Neural progenitor cell (in vitro differentiated cells): Measurements from ENCODE around the gene E2F3.

ENCODE experiments used
- CTCF ChIP-seq: fragments of 200-600 bp; sonication (generic); IDR thresholded peaks from 2 replicates; pipeline ENCODE4 v1.5.1; 2017; ENCODE audit warnings: antibody characterized with exemption, mild to moderate bottlenecking
- EZH2 ChIP-seq: fragments of 200-600 bp; sonication (generic); IDR thresholded peaks from 2 replicates; pipeline ENCODE4 v1.6.1; 2017; ENCODE audit warnings: antibody characterized with exemption, mild to moderate bottlenecking, moderate library complexity
- EZH2phosphoT487 ChIP-seq: fragments of 200-600 bp; sonication (generic); IDR thresholded peaks from 2 replicates; pipeline ENCODE4 v1.6.1; 2017; ENCODE audit warnings: antibody characterized with exemption

- TF ChIP-seq CTCF (no peak), EZH2phosphoT487 (no peak), EZH2 (no peak)
Observed at GRCh38 chr6:20498041-20498385, 96.3 kb downstream of the E2F3 start.
